Ishikawa (cell line): ENCODE results near the gene HTR4.

Source experiments
- CEBPB ChIP-seq: IDR thresholded peaks from 2 replicates; pipeline ENCODE4 v1.6.1; 2012
- CREB1 ChIP-seq: IDR thresholded peaks from 2 replicates; pipeline ENCODE4 v1.6.1; 2012; ENCODE audit warnings: low read depth
- EGR1 ChIP-seq: IDR thresholded peaks from 2 replicates; pipeline ENCODE4 v1.6.1; 2012
- EP300 ChIP-seq: IDR thresholded peaks from 2 replicates; pipeline ENCODE4 v1.6.1; 2012; ENCODE audit warnings: borderline replicate concordance
- FOXM1 ChIP-seq: IDR thresholded peaks from 2 replicates; pipeline ENCODE4 v1.6.1; 2012; ENCODE audit warnings: low read depth, borderline replicate concordance
- MAX ChIP-seq: IDR thresholded peaks from 2 replicates; pipeline ENCODE4 v1.6.1; 2012
- NFIC ChIP-seq: IDR thresholded peaks from 2 replicates; pipeline ENCODE4 v1.6.1; 2012
- RAD21 ChIP-seq: IDR thresholded peaks from 2 replicates; pipeline ENCODE4 v1.6.1; 2012; ENCODE audit warnings: low read depth
- TAF1 ChIP-seq: IDR thresholded peaks from 2 replicates; pipeline ENCODE4 v1.6.1; 2012; ENCODE audit warnings: low read depth, mild to moderate bottlenecking
- TCF12 ChIP-seq: IDR thresholded peaks from 2 replicates; pipeline ENCODE4 v1.6.1; 2012; ENCODE audit warnings: low read depth
- TEAD4 ChIP-seq: IDR thresholded peaks from 2 replicates; pipeline ENCODE4 v1.6.1; 2012
- USF1 ChIP-seq: IDR thresholded peaks from 2 replicates; pipeline ENCODE4 v1.6.1; 2012
- YY1 ChIP-seq: IDR thresholded peaks from 2 replicates; pipeline ENCODE4 v1.6.1; 2012; ENCODE audit warnings: low read depth
- ZBTB7A ChIP-seq: IDR thresholded peaks from 2 replicates; pipeline ENCODE4 v1.6.1; 2012; ENCODE audit warnings: low read depth
- TF ChIP-seq, protein P1 (sequence below): IDR thresholded peaks from 2 replicates; pipeline ENCODE4 v1.6.1; 2012; ENCODE audit warnings: low read depth, mild to moderate bottlenecking

HTR4 gene

GRCh38 chr5:148491015-148491792 is 163.1 kb downstream of the HTR4 start:
- TF ChIP-seq YY1 (no peak), CREB1 (no peak), TEAD4 (no peak), ZBTB7A (no peak), USF1 (no peak), TAF1 (no peak), EGR1 (no peak), TCF12 (no peak), EP300 (no peak), NFIC (no peak), MAX (no peak), RAD21 (no peak), CEBPB (no peak), FOXM1 (no peak)
- TF ChIP-seq, protein P1, sequence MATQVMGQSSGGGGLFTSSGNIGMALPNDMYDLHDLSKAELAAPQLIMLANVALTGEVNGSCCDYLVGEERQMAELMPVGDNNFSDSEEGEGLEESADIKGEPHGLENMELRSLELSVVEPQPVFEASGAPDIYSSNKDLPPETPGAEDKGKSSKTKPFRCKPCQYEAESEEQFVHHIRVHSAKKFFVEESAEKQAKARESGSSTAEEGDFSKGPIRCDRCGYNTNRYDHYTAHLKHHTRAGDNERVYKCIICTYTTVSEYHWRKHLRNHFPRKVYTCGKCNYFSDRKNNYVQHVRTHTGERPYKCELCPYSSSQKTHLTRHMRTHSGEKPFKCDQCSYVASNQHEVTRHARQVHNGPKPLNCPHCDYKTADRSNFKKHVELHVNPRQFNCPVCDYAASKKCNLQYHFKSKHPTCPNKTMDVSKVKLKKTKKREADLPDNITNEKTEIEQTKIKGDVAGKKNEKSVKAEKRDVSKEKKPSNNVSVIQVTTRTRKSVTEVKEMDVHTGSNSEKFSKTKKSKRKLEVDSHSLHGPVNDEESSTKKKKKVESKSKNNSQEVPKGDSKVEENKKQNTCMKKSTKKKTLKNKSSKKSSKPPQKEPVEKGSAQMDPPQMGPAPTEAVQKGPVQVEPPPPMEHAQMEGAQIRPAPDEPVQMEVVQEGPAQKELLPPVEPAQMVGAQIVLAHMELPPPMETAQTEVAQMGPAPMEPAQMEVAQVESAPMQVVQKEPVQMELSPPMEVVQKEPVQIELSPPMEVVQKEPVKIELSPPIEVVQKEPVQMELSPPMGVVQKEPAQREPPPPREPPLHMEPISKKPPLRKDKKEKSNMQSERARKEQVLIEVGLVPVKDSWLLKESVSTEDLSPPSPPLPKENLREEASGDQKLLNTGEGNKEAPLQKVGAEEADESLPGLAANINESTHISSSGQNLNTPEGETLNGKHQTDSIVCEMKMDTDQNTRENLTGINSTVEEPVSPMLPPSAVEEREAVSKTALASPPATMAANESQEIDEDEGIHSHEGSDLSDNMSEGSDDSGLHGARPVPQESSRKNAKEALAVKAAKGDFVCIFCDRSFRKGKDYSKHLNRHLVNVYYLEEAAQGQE, result no peak

GRCh38 chr5:148488757-148489156 is 165.6 kb downstream of the HTR4 start:
- no peak for TF ChIP-seq RAD21
- no peak for TF ChIP-seq EP300
- no peak for TF ChIP-seq CREB1
- TF ChIP-seq FOXM1, result no peak
- TF ChIP-seq MAX, result no peak
- TF ChIP-seq TEAD4, result no peak
- TF ChIP-seq TCF12, result no peak
- no peak for TF ChIP-seq NFIC
- TF ChIP-seq EGR1, result no peak
- no peak for TF ChIP-seq CEBPB
- no peak for TF ChIP-seq TAF1
- no peak for TF ChIP-seq YY1
- no peak for TF ChIP-seq ZBTB7A
- TF ChIP-seq, protein P1, result no peak

- TF ChIP-seq NFIC (no peak), RAD21 (no peak), TEAD4 (no peak), EP300 (no peak), CEBPB (no peak), FOXM1 (no peak), MAX (no peak), TAF1 (no peak), USF1 (no peak), TCF12 (no peak), YY1 (no peak), ZBTB7A (no peak), CREB1 (no peak), EGR1 (no peak)
- TF ChIP-seq, protein P1, result no peak
Measured at GRCh38 chr5:148486456-148486855, 167.9 kb downstream of the HTR4 start.

DNA sequence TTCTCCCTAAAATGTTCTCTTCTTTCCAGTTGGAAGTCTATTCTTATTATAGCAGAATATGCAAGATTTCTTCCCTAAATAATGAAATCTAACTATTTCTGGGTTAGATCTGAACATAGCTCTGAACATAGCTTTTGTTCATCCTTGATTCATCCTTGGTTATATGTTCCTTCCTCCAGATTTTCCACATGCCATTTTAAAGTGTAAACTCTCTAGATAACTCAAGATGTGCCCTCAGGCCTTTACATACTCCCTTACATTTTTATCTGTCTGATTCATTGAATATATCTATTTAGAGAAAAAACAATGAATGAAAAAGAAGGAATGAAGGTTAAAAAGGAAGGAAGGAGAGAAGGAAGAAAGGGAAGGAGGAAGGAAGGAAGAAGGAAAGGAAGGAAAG is 169.7 kb downstream of the HTR4 start:
- TF ChIP-seq, protein P1, result no peak
